HEK293 (cell line): ENCODE data around the gene MVB12B.

ENCODE experiments used
- TSHZ1 ChIP-seq: fragments of 450-650 bp; formaldehyde crosslinking; IDR thresholded peaks from 2 replicates; pipeline ENCODE4 v1.5.1; 2016; ENCODE audit warnings: missing biosample characterization, missing genetic modification characterization, borderline replicate concordance
- ZNF10 ChIP-seq: fragments of 450-650 bp; formaldehyde crosslinking; IDR thresholded peaks from 2 replicates; pipeline ENCODE4 v1.5.1; 2017; ENCODE audit warnings: missing biosample characterization, missing genetic modification characterization
- ZNF274 ChIP-seq, 2 experiments: fragments of 200-500 bp in 1 of 2; fragments of 450-650 bp in 1 of 2; sonication (Bioruptor generic) in 1 of 2; formaldehyde crosslinking in 1 of 2; IDR thresholded peaks; 2 replicates each; pipeline versions ENCODE4 v1.5.1 to v1.6.1; 2014 to 2016; ENCODE audit warnings: borderline replicate concordance in 1 of 2, inconsistent platforms in 1 of 2, low read length in 1 of 2, missing biosample characterization in 1 of 2, missing genetic modification characterization in 1 of 2
- ZNF350 ChIP-seq: fragments of 450-650 bp; formaldehyde crosslinking; IDR thresholded peaks from 2 replicates; pipeline ENCODE4 v1.5.0; 2017; ENCODE audit warnings: missing biosample characterization, mild to moderate bottlenecking, missing genetic modification characterization
- ZNF501 ChIP-seq: fragments of 450-650 bp; formaldehyde crosslinking; IDR thresholded peaks from 2 replicates; pipeline ENCODE4 v1.5.1; 2016; ENCODE audit warnings: missing biosample characterization, missing genetic modification characterization
- ZNF530 ChIP-seq: fragments of 450-650 bp; formaldehyde crosslinking; IDR thresholded peaks from 2 replicates; pipeline ENCODE4 v1.5.1; 2016; ENCODE audit warnings: low read depth, missing biosample characterization, missing genetic modification characterization
- ZNF549 ChIP-seq: fragments of 450-650 bp; IDR thresholded peaks from 2 replicates; pipeline ENCODE4 v1.5.1; 2018; ENCODE audit warnings: missing biosample characterization, missing genetic modification characterization, mild to moderate bottlenecking, inconsistent platforms, moderate library complexity
- ZNF558 ChIP-seq: fragments of 450-650 bp; formaldehyde crosslinking; IDR thresholded peaks from 2 replicates; pipeline ENCODE4 v1.5.1; 2016; ENCODE audit warnings: missing biosample characterization, missing genetic modification characterization
- TF ChIP-seq, protein P1 (sequence below): fragments of 450-650 bp; formaldehyde crosslinking; IDR thresholded peaks from 2 replicates; pipeline ENCODE4 v1.5.1; 2016; ENCODE audit warnings: missing biosample characterization, missing genetic modification characterization
- TF ChIP-seq, protein P2 (sequence below): sonication (generic); formaldehyde crosslinking; IDR thresholded peaks from 2 replicates; pipeline ENCODE4 v1.8.1; 2022; ENCODE audit warnings: mild to moderate bottlenecking, moderate library complexity, missing genetic modification reagents

DNA sequence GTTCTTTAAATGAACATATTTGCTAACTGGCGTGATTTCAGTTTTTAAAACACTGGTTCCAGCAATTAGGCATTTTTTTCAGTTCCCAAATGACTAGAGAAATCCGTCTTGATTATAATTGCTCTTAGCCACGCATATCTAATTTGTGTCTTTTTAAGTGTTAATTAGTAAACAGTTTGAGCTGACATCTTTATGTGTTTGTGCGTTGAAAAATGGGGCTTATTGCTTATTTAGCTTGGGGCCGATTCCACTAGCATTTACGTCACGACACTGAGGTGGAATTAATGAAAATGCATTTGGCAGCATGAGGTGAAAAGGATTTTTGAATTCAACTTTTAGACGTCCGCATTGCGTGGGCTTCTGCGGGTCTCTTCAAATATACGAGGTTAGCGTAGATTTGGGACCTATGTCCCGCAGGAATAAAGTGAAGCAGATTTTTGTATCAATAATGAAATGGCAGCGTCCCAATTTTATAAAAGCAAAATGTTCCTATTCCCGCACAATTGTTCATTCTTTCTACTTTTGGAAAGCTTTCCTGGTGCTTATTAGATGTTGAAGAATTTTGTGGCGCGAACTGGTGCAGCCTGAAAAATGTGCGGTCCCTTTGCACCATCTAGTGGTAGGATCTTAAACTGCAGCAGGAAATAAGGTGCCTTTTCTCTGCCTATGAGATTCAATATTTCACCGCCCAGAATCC is 164.4 kb downstream of the MVB12B start:
- TF ChIP-seq, protein P1, sequence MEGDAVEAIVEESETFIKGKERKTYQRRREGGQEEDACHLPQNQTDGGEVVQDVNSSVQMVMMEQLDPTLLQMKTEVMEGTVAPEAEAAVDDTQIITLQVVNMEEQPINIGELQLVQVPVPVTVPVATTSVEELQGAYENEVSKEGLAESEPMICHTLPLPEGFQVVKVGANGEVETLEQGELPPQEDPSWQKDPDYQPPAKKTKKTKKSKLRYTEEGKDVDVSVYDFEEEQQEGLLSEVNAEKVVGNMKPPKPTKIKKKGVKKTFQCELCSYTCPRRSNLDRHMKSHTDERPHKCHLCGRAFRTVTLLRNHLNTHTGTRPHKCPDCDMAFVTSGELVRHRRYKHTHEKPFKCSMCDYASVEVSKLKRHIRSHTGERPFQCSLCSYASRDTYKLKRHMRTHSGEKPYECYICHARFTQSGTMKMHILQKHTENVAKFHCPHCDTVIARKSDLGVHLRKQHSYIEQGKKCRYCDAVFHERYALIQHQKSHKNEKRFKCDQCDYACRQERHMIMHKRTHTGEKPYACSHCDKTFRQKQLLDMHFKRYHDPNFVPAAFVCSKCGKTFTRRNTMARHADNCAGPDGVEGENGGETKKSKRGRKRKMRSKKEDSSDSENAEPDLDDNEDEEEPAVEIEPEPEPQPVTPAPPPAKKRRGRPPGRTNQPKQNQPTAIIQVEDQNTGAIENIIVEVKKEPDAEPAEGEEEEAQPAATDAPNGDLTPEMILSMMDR (tag by site-specific recombination) = no peak
- TF ChIP-seq ZNF530 (tag by site-specific recombination) = no peak
- TF ChIP-seq ZNF350 (tag by site-specific recombination) = no peak
- TF ChIP-seq, protein P2, sequence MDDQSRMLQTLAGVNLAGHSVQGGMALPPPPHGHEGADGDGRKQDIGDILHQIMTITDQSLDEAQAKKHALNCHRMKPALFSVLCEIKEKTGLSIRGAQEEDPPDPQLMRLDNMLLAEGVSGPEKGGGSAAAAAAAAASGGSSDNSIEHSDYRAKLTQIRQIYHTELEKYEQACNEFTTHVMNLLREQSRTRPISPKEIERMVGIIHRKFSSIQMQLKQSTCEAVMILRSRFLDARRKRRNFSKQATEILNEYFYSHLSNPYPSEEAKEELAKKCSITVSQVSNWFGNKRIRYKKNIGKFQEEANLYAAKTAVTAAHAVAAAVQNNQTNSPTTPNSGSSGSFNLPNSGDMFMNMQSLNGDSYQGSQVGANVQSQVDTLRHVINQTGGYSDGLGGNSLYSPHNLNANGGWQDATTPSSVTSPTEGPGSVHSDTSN = no peak
- no peak for TF ChIP-seq ZNF501
- TF ChIP-seq ZNF274 (IDR thresholded peaks at IDR 0.05; ENCODE audit: low read length) = no peak
- TF ChIP-seq ZNF274 (tag by site-specific recombination; IDR thresholded peaks at IDR 0.05; ENCODE audit: borderline replicate concordance) = no peak
- no peak for TF ChIP-seq TSHZ1 (tag by site-specific recombination)
- no peak for TF ChIP-seq ZNF549 (tag by site-specific recombination)
- TF ChIP-seq ZNF10 (tag by site-specific recombination) = no peak
- TF ChIP-seq ZNF558 (tag by site-specific recombination) = no peak
